ENCODE measurements around the gene LRRC17. TPM values are rescaled to one million over a fixed set of nuclear protein-coding genes. Genes with fewer than 3 reads are reported as not detected.

LRRC17 gene
- total and polyA plus RNA-seq, 2 of the 4 experiments (the other 2 are of a cell fraction) = 250 to 280 TPM

GRCh38 chr7:102934701-102935100 lies 21.9 kb downstream of the LRRC17 start:
- H4K8ac ChIP-seq (ENCODE audit: low read depth in 2 of 2, low read length in 2 of 2) = peak overlapping the region; percentile 27 to 50; a peak in 3 of 4 replicates
- H3K9me3 ChIP-seq (ENCODE audit: control insufficient read depth, insufficient read depth, low read length) = no peaks in the 10 kb centered on the region
- ATAC-seq (ENCODE audit: low read depth) = no peak
- intact Hi-C loops (cut with micrococcal nuclease) = no loop called here
- no peak overlapping the region; the same call in 1 of the 2 replicates for H4K91ac ChIP-seq (ENCODE audit: insufficient read depth, low read depth, low read length)
- no peak for DNase-seq
- peak overlapping the region; percentile 70; the same call in 1 of the 2 replicates for H3K4me2 ChIP-seq (ENCODE audit: low read depth, low read length)
- no peaks in the 10 kb centered on the region for H4K20me1 ChIP-seq (ENCODE audit: insufficient read depth, low read length)
- H3K18ac ChIP-seq (ENCODE audit: low read depth, low read length) = peak overlapping the region; percentile 50; the same call in 1 of the 2 replicates
- no peak overlapping the region for H3K9ac ChIP-seq (ENCODE audit: low read depth, low read length)
- H2BK120ac ChIP-seq (ENCODE audit: low read depth, low read length) = peak overlapping the region; percentile 62; the same call in 1 of the 2 replicates
- no peak overlapping the region for H3K4me3 ChIP-seq (ENCODE audit: insufficient read depth, low read depth, low read length)
- whole genome bisulfite sequencing, 2 experiments (ENCODE audit: extremely low coverage in 2 of 2, insufficient read length in 1 of 2) = no CpG with 5 or more reads among the region's 3 CpGs
- peaks cover 31% of the 10 kb centered on the region for H3K9me1 ChIP-seq (ENCODE audit: insufficient read depth, low read length)
- H3K36me3 ChIP-seq (ENCODE audit: control insufficient read depth, insufficient read depth, low read length) = peaks cover 13% of the 10 kb centered on the region
- dilution Hi-C loops (cut with HindIII; ENCODE audit: low sequenced_read_pairs, unreplicated experiment) = no loop called here
- H3K14ac ChIP-seq (replicated peaks; ENCODE audit: low read depth, low read length) = peak overlapping the region; percentile 40; the same call in 1 of the 2 replicates
- H2BK20ac ChIP-seq (ENCODE audit: low read depth, low read length) = peak overlapping the region; percentile 51
- H2AFZ ChIP-seq (replicated peaks; ENCODE audit: low read length, poor library complexity) = no peak overlapping the region
- ChIA-PET CTCF (no interaction called here), POLR2A (ENCODE audit: unreplicated experiment) (no interaction called here)
- peaks cover 24% of the 10 kb centered on the region for H3K4me1 ChIP-seq (ENCODE audit: control insufficient read depth, insufficient read depth, low read length)
- peak overlapping the region; percentile 28; the same call in 1 of the 2 replicates for H3K4ac ChIP-seq (ENCODE audit: low read depth, low read length)
- H3K23ac ChIP-seq (ENCODE audit: low read depth, low read length) = 0 out of 2 replicates have a peak overlapping the region, but pooled peaks have one; percentile 0
- no peak for TF ChIP-seq FOS (IDR thresholded peaks at IDR 0.05; ENCODE audit: low read depth, low read length)
- no peak for TF ChIP-seq RCOR1 (IDR thresholded peaks at IDR 0.05; ENCODE audit: insufficient replicate concordance, low read length)
- no peak for TF ChIP-seq ELK1 (IDR thresholded peaks at IDR 0.05; ENCODE audit: borderline replicate concordance, low read depth, low read length)
- TF ChIP-seq POLR2A (IDR thresholded peaks at IDR 0.05; ENCODE audit: low read depth, low read length) = no peak
- TF ChIP-seq CHD1 (IDR thresholded peaks at IDR 0.05; ENCODE audit: low read depth, low read length) = no peak
- no peak for TF ChIP-seq BHLHE40 (IDR thresholded peaks at IDR 0.05; ENCODE audit: low read depth, low read length)
- no peak for TF ChIP-seq CEBPB (IDR thresholded peaks at IDR 0.05; ENCODE audit: low read depth, low read length)
- no peak for TF ChIP-seq MAFK (IDR thresholded peaks at IDR 0.05; ENCODE audit: low read depth, low read length)
- H2BK15ac ChIP-seq (ENCODE audit: low read depth, low read length) = peak overlapping the region; percentile 2; the same call in 1 of the 3 replicates
- no peak overlapping the region for H2AK9ac ChIP-seq (replicated peaks; ENCODE audit: low read depth, low read length, poor library complexity)
- peaks cover 22 to 61% of the 10 kb centered on the region in 2 experiments for H3K79me1 ChIP-seq (ENCODE audit: low read depth in 1 of 2, low read length in 2 of 2)
- no peak overlapping the region for H3K27ac ChIP-seq (ENCODE audit: insufficient read depth, low read length)
- no TSS peak for BruUV-seq (replicated peaks)
- H2AK5ac ChIP-seq (ENCODE audit: low read depth, low read length) = peak overlapping the region; percentile 49; the same call in 1 of the 2 replicates
- no peak overlapping the region for H3K56ac ChIP-seq (ENCODE audit: extremely low read depth, insufficient read depth, low read length)
- peak overlapping the region; percentile 47 for H4K5ac ChIP-seq (ENCODE audit: low read depth, low read length)
- H2BK5ac ChIP-seq (ENCODE audit: low read depth, low read length, poor library complexity, severe bottlenecking) = peak overlapping the region; percentile 4
- H3K27me3 ChIP-seq (ENCODE audit: control insufficient read depth, insufficient read depth, low read length) = no peaks in the 10 kb centered on the region
- in situ Hi-C loops (cut with MboI; ENCODE audit: low sequenced_read_pairs) = no loop called here

Measured in IMR-90 (cell line).